Neutrophil (primary cell): ENCODE data around the gene USP13.

ENCODE experiments used
- H3K27ac ChIP-seq: fragments of 200-600 bp; sonication (generic); 2 replicates; pipeline ENCODE4 v1.5.1; 2016; ENCODE audit warnings: mild to moderate bottlenecking, moderate library complexity
- H3K27me3 ChIP-seq: fragments of 200-600 bp; sonication (generic); 2 replicates; pipeline ENCODE4 v1.6.0; 2016; ENCODE audit warnings: mild to moderate bottlenecking
- H3K36me3 ChIP-seq: fragments of 200-600 bp; sonication (generic); 2 replicates; pipeline ENCODE4 v1.5.1; 2017
- H3K4me1 ChIP-seq, 2 experiments: fragments of 200-600 bp in 1 of 2; sonication (generic) in 1 of 2; 1 replicate in 1 of 2; 2 replicates in 1 of 2; pipeline versions ENCODE4 v1.5.1 to v1.6.1; 2013 to 2016; ENCODE audit warnings: low read depth in 1 of 2, low read length in 1 of 2, mild to moderate bottlenecking in 1 of 2, moderate library complexity in 1 of 2; ENCODE audit not compliant: control insufficient read depth in 1 of 2, insufficient read depth in 1 of 2
- H3K4me3 ChIP-seq, 2 experiments: fragments of 200-600 bp in 1 of 2; sonication (generic) in 1 of 2; 1 replicate in 1 of 2; 2 replicates in 1 of 2; pipeline ENCODE4 v1.5.1; 2013 to 2016; ENCODE audit warnings: low read depth in 1 of 2, low read length in 1 of 2, mild to moderate bottlenecking in 1 of 2, moderate library complexity in 1 of 2
- H3K9me3 ChIP-seq: fragments of 200-600 bp; sonication (generic); 2 replicates; pipeline ENCODE4 v1.5.1; 2016
- TF ChIP-seq, protein P1 (sequence below): fragments of 200-600 bp; sonication (generic); IDR thresholded peaks from 2 replicates; pipeline ENCODE4 v1.5.1; 2016; ENCODE audit warnings: antibody characterized with exemption

USP13 gene

DNA sequence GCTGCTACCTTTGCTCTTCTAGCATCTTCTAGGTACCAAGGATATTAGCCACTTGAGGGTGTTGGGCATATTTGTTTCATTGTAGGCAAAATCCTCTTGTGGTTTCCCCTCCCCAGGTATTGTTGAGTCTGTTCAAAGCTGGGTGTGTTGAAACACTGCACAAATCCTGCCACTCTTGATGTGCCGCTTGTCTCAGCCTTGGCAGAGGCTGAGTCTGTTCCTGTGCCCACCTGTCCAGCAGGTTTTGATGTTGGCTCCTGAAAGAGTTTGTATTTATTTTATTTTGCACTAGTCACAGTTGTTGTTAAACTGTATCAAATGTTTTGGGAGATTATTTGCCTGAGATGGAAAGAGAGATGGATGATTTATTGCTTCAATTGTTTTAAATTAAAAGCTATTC, 136.2 kb downstream of the USP13 start:
- Histone ChIP-seq H3K27ac (no peak overlapping the region), H3K9me3 (no peaks in the 10 kb centered on the region), H3K36me3 (no peaks in the 10 kb centered on the region), H3K4me3 (no peak overlapping the region), H3K4me1 (no peaks in the 10 kb centered on the region), H3K27me3 (no peaks in the 10 kb centered on the region)
- TF ChIP-seq, protein P1, sequence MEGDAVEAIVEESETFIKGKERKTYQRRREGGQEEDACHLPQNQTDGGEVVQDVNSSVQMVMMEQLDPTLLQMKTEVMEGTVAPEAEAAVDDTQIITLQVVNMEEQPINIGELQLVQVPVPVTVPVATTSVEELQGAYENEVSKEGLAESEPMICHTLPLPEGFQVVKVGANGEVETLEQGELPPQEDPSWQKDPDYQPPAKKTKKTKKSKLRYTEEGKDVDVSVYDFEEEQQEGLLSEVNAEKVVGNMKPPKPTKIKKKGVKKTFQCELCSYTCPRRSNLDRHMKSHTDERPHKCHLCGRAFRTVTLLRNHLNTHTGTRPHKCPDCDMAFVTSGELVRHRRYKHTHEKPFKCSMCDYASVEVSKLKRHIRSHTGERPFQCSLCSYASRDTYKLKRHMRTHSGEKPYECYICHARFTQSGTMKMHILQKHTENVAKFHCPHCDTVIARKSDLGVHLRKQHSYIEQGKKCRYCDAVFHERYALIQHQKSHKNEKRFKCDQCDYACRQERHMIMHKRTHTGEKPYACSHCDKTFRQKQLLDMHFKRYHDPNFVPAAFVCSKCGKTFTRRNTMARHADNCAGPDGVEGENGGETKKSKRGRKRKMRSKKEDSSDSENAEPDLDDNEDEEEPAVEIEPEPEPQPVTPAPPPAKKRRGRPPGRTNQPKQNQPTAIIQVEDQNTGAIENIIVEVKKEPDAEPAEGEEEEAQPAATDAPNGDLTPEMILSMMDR = no peak

DNA sequence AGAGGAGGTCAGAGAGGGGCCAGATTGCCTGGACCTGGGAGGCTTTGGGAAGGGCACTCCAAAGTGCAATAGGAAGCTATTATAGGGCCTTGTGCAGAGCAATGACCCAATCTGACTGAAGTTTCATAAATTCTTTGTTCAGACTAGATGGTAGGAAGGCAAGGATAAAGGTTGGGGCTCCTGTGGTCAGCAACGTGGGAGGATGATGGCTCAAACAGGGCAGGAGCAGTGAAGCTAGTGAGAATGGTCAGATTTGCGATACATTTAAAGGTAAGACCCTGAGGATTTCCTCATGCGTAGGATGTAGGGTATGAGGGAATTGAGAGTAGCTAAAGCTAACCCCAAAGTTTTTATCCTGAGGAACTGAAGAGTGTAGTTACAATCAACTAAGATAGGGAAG, 139.0 kb downstream of the USP13 start:
- TF ChIP-seq, protein P1 = no peak
- Histone ChIP-seq H3K9me3 (no peaks in the 10 kb centered on the region), H3K4me3 (no peak overlapping the region), H3K27ac (no peak overlapping the region), H3K27me3 (no peaks in the 10 kb centered on the region), H3K4me1 (no peaks in the 10 kb centered on the region), H3K36me3 (no peaks in the 10 kb centered on the region)

DNA sequence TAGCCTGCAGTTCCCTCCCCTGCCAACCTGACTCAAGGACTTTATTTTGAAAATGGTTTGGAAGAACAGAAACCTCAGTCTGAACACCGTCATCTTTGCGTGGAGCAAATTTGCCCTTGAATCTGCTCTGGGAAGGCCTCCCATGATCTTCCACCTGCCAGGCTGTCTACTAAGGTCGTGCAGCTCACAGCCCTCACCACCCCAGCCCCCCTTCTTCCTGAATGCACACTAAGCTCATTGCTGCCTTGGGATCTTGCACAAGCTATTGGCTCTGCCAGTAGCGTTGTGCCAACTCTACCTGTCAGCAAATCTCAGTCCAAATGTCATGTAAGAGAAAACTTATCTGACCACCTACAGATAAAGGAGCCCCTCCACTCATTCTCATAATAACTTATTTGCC, 141.5 kb downstream of the USP13 start:
- Histone ChIP-seq H3K4me3 (no peak overlapping the region), H3K4me1 (no peaks in the 10 kb centered on the region)

DNA sequence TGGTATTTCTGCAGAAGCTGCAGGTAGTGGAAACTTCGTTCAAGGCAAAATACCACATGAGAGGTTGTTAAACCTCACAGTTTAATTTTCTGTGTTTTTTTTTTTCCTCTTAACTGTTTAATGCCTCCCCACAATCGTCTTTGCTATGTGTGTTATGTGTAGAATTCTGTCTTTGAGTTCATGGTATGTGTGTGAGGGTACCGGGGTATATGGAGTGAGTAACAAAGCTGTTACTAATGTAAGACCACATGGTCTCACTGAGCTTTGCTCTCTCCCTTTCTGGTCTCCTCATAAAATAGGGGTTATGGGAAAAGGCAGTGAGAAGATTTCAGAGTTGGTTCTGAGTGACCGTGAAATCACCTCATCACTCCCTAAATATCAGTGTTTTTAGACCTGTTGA, 143.6 kb downstream of the USP13 start:
- no peaks in the 10 kb centered on the region for H3K36me3 ChIP-seq
- no peaks in the 10 kb centered on the region for H3K9me3 ChIP-seq
- H3K4me1 ChIP-seq = peaks cover 5 to 6% of the 10 kb centered on the region in 2 experiments
- TF ChIP-seq, protein P1 = no peak
- no peak overlapping the region for H3K27ac ChIP-seq
- H3K4me3 ChIP-seq = no peak overlapping the region
- no peaks in the 10 kb centered on the region for H3K27me3 ChIP-seq

More for the DNA sequence above, 141.5 kb downstream of the USP13 start:
- no peaks in the 10 kb centered on the region for H3K9me3 ChIP-seq
- no peak overlapping the region for H3K27ac ChIP-seq
- TF ChIP-seq, protein P1 = no peak
- H3K36me3 ChIP-seq = no peaks in the 10 kb centered on the region
- H3K27me3 ChIP-seq = no peaks in the 10 kb centered on the region

DNA sequence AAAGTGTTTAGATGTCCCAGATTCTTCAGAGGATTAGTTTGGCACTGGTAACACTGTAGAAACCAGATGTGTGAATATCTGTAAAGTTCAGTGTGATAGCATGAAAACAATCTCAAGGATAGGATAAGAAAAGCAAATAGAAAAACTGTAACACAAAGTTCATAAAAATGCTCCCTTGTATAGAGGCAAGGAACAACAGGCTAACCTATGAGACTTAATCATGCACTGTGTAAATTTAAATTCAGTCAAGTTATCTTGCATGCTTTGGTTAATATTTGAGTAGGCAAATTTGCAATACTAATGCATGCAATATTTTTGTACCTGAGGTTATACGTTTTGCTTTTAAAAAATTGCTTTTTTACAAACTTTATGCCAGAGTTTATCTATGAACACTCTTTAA, 144.4 kb downstream of the USP13 start:
- TF ChIP-seq, protein P1 = no peak
- Histone ChIP-seq H3K27me3 (no peaks in the 10 kb centered on the region), H3K4me1 (peaks cover 7 to 9% of the 10 kb centered on the region in 2 experiments), H3K4me3 (no peak overlapping the region), H3K27ac (no peak overlapping the region), H3K9me3 (no peaks in the 10 kb centered on the region), H3K36me3 (no peaks in the 10 kb centered on the region)

DNA sequence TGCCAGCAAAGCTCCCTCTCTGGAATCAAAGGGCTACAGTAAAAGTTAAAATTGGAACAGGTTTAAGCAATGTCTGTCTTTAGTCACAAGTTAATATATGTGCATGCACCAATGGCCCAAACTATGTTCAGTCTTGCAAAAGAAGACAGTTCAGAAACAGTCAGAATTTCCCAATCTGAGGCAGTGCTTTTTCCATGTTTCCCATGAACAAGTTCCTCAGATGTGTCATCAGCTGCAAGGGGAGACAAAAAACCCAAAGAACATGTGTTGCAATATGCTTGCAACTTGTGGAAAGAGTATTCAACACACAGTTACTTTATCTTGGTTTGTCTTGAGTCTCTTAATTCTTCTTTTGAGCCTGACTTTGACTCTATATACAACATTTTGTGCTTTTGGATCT, 148.4 kb downstream of the USP13 start:
- Histone ChIP-seq H3K27ac (no peak overlapping the region), H3K27me3 (peaks cover 5% of the 10 kb centered on the region)
- TF ChIP-seq, protein P1 = no peak

More for the DNA sequence above, 148.4 kb downstream of the USP13 start:
- Histone ChIP-seq H3K4me1 (peaks cover 7 to 9% of the 10 kb centered on the region in 2 experiments), H3K36me3 (no peaks in the 10 kb centered on the region), H3K4me3 (no peak overlapping the region), H3K9me3 (no peaks in the 10 kb centered on the region)
